C1 segment of cervical spinal cord (tissue), 14 donors: Measurements from ENCODE around the gene TRMU.
A peak's percentile ranks its signal among the peaks of the same experiment; 100 is the strongest.
"Not testable (repeated sequence)": the region's sequence is repeated elsewhere in the genome, so short reads cannot be mapped to it uniquely, and the experiment has no call there.

Experiments used
- DNase-seq, 14 donors: peaks; one replicate each; lab custom pipeline; 2025; lab: John Stamatoyannopoulos, UW

Gene TRMU

DNA sequence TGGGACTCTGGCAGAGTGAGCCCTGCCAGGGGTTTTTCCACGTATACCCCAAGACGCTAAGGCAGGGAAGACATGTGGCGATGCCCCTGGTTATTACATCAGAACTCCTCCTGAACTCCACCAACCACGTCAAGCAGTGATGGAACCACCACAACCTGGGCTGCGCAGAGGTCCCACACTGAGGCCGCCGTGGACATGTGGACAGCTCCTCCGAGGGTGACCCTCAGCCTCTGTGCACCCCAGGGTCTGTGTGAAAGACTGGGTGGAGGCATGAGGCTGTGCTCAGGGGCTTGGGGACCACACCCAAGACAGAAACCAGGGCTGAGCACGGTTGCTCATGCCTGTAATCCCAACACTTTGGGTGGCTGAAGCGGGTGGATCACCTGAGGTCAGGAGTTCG is 52.2 kb downstream of the TRMU start:
- no peak for DNase-seq

- no peak for DNase-seq
Observed at GRCh38 chr22:46388647-46389046, 53.1 kb downstream of the TRMU start.

GRCh38 chr22:46389081-46389480 is 53.6 kb downstream of the TRMU start:
- DNase-seq: no peak

DNA sequence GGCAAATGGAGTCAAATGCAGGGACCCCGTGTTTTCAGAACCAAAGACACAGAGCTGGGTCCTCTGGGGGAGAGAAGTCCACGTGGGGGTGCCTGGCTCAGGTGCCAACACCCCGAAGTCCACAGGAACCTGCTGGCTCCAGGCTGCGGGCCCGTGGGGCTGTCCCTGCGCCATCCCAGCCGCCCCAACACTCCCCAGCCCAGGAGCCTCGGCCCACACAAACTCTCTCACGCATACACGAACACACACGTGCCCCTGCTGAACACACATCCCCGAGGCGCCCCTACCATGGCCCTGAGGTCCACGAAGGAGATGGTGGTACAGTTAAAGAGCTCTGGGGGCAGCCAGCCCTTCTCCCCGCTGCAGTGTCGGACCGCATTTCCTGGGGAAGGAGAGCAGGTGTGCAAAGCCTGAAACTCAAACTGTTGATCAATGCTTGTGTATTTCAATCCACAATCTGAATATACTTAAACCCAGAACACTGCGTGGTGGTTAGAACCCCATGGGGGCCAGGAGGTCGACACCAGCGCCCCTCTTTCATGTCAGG is 54.7 kb downstream of the TRMU start:
- DNase-seq: no peak

DNA sequence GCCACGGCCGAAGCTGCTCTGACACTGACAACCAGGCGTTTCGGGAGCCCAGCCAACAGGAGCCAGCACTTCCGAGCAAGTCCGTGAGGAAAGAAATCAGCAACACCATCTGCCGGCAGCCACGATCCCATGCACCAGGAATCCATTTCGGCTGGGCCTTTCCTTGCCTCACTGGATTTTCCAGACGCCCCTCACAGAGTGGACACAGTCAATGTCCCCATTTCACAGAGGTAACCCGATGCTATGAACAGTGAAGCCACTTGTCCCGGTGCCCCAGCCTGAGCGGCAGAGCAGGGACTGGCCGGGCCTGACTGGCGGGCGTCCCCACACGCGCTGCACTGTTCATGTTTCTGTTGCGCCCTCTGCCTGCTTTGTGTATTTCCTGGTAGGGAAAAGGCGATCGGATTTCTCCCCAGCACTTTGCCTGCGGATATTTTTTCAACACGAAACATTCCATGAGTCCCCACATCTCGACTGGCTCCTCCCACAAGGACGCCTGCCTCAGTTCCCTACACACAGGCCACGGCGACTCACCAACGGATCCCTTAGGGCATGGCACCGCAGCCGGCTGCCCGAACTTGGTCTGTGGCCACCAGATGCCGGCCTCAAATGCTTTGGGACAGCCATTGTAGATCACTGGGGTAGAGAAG is 55.3 kb downstream of the TRMU start:
- peak in 3 of 14 donors; percentile 6 to 30 (median 9) for DNase-seq

DNA sequence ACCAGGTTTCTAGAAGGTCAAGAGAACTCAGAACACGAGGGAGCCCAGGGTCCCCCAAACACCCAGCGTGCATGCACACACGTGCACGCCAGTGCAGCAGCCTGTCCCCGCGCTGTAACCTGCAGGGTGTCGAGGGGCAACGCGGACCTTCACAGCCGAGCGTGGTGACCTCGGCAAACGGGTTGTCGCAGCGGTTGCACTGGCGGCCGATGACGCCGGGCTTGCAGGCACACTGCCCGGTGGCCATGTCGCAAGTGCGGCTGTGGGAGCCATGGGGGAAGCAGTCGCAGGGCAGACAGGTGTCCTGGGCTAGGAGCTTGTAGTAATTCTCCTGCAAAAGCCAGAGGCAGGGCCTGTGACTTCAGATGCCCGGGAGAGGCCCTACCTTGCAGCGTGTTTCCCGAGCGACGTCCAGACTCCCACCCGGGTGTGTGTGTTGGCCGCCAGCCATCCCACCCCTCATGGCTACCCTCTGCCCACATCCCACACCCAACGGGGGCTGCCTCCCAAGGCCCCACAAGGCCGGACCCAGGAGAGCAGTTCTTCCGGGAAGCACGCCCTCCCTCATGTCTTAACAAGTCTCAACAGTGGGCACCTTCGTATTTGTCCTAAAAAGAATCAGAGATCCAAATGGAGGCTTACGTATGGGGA is 56.1 kb downstream of the TRMU start:
- no peak for DNase-seq

DNA sequence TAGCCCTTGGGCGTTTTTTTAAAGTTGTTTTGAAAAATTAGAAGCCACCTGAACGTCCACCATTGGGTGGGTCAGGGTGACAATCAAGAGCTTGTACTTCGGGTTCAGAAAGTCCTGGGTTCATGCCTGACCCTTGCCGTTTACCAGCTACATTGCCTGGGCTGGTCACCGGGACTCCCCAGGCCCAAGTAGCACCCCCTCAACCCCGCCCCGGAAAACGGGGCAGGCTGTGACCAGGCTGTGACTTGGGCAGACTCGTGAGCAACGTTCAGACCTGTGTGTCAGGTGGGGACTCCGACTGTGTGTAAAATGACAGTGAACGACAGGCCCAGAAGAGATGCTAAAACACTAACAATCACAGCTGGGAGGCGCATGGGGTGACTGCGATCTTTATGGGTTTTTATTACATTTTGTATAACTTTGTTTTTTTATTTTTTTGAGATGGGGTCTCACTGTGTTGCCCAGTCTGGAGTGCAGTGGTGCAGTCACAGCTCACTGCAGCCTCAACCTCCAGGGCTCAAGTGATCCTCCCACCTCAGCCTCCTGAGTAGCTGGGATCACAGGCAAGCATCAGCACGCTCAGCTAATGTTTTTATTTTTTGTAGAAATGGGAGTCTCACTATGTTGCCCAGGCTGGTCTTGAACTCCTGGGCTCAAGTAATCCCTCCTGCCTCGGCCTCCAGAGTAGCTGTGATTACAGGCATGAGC is 56.8 kb downstream of the TRMU start:
- DNase-seq: no peak

DNA sequence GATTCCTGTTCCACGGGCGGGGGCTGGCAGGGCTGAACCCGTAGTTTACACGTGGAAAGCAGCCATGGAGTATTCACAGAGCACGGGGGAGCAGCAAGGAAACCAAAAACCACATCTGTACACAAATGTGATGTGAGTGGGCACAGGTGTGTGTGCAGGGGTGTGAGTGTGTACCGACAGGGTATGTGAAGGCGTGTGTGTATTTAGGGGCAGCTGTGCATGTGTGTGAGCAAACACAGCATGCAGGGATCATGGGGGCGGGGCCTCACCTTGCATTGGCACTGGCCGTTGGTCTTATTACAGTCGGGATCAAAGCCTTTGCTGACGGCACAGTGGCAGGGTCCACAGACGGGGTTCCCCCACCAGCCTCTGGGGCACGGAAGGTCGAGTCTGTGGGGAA is 58.4 kb downstream of the TRMU start:
- DNase-seq: no peak

DNA sequence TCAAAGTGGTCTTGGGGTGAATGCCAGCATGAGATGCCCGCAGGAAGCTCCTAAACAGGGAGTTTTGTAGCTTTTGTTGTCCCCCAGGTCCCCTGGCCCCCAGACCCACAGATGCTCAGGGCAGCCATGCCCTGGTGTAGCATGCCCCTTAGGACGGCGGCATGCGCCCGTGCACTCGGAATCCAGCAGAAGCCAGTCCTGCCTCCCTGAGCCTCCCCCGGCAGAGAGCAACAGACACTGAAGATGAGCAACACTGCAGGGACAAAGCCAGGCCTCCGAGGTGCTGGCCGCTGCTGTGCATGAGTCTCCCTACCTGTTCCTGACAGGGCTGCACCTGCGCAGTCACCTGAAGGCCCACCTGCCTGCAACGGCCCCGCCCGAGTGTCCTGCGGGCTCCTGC is 59.1 kb downstream of the TRMU start:
- no peak for DNase-seq

DNA sequence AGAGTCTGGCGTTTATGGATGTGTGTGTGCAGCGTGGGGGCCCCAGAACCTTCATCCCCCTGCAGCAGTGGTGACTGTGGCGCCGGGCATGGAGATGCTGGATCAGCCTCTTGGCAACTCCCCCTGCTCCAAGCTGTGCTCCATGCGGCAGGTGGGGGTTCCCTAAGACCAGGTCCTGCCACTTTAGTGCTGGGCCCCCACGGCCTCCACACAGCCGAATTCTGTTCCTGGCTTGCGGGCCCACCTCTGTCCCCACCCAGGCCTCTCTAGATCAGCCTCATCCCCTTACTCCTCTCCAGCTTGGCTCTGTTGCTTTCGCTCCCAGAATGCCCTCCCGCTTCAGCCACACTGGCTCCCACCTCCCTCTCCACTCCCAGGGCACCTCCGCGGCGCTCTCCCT is 59.6 kb downstream of the TRMU start:
- no peak for DNase-seq

GRCh38 chr22:46397049-46397448 is 61.5 kb downstream of the TRMU start:
- DNase-seq: not testable (repeated sequence)

- DNase-seq: no peak
Observed at GRCh38 chr22:46397514-46397913, 62.0 kb downstream of the TRMU start.

GRCh38 chr22:46397951-46398350 is 62.4 kb downstream of the TRMU start:
- DNase-seq: no peak

DNA sequence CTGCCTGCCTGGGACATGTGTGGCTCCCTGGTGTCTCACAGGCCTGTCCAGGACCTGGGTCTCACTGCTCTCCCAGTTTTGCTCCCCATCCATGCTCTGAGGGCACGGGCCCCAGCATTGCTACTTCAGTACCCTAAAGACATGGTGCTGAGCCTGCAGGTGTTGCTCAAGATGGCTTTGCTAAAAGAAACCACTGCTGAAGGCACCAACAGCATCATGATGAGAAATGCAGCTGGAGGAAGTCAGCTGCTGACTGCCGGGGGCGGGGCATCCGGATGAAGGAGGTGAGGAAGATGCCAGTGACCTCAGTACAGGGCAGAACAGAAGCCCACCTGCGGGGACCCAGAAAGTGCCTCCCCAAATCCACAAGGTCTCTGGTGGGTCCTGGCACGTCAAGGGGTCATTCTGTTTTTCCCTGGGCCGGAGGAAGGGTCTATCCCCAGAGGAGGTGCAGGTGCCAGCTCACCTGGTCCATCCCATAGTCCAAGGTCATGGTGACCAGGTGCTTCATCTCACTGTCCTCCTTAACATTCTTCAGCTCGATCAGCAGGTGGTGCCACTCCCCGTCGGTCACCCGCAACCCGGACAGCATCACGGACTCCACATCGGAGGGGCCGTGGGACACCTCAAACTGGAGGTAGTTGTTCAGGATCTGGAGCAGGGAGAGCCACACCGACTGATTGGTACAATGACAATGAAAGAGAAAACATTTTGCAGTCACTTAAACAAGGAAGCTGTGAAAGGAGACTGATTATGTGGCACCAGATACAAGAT is 63.9 kb downstream of the TRMU start:
- no peak for DNase-seq

GRCh38 chr22:46401370-46401769 is 65.9 kb downstream of the TRMU start:
- DNase-seq: no peak

- DNase-seq: no peak
Observed at GRCh38 chr22:46402505-46402904, 67.0 kb downstream of the TRMU start.

- not testable (repeated sequence) for DNase-seq
Observed at GRCh38 chr22:46403880-46404279, 68.4 kb downstream of the TRMU start.

- no peak for DNase-seq
Observed at GRCh38 chr22:46405901-46406300, 70.4 kb downstream of the TRMU start.

DNA sequence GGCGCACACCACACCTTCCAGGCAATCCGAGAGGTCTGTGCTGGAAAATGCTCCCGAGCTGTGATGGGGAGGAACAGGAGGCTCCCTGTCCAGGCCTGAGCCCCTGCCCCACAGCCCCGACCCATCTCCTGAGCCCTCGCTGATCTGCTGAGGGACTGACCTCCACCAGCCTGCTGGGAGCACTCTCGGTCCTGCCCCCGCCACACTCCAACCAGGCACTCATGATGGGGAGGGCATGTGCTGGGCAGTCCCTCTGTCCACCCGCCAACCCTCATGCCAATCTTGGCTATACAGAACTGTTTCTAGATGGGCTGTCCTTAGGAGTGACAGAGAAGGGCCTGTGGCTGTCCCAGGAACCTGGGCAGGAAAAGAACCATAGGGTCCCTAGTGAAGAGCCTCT is 70.8 kb downstream of the TRMU start:
- no peak for DNase-seq

- no peak for DNase-seq
Observed at GRCh38 chr22:46406791-46407190, 71.3 kb downstream of the TRMU start.
